ENCODE results near the gene LRRC63. TPM values are rescaled to one million over a fixed set of nuclear protein-coding genes. Genes with fewer than 3 reads are reported as not detected.

LRRC63 gene
- total and polyA plus RNA-seq, 2 donors = 0.46 to 1.2 TPM

DNA sequence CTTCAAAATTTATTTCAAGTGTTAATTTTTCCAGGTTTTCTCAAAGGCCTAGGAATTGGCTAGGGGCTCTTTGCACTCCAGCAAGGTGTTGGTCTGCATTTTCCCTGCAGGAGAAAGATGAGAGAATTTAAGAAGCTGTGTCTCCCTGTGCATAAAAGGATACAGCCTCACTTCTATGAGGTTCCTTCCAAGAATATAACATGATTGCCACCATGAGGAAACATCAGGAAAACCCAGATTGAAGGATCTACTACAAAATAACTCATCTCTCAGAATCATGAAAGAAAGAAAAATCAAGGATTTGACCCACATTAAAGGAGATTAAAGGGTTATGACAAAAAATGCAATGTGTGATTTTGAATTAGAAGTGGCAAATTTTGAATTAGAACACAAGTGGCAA lies 105.4 kb downstream of the LRRC63 start:
- Histone ChIP-seq H3K4me1 (ENCODE audit: control insufficient read depth in 2 of 2, insufficient read depth in 2 of 2, low read length in 2 of 2) (peaks cover 15 to 22% of the 10 kb centered on the region in 2 donors), H3K36me3 (ENCODE audit: control insufficient read depth in 2 of 2, insufficient read depth in 2 of 2, low read length in 1 of 2) (no peaks in the 10 kb centered on the region), H3K27me3 (ENCODE audit: control insufficient read depth in 2 of 2, insufficient read depth in 1 of 2, low read length in 1 of 2) (no peaks in the 10 kb centered on the region), H3K9me3 (ENCODE audit: control insufficient read depth in 2 of 2, insufficient read depth in 1 of 2, low read length in 1 of 2) (no peaks in the 10 kb centered on the region), H3K27ac (ENCODE audit: low read depth in 1 of 2, low read length in 1 of 2) (no peak overlapping the region), H3K4me3 (ENCODE audit: low read length in 2 of 2) (no peak overlapping the region)
- peak in 1 of 9 donors; percentile 36 for DNase-seq (ENCODE audit: low read depth in 6 of 9, low spot score in 9 of 9)

GRCh38 chr13:46318986-46319385 lies 107.3 kb downstream of the LRRC63 start:
- 100% methylated on average over 1 of the region's 1 CpG for WGBS
- Histone ChIP-seq H3K36me3 (ENCODE audit: control insufficient read depth in 2 of 2, insufficient read depth in 2 of 2, low read length in 1 of 2) (no peaks in the 10 kb centered on the region), H3K4me1 (ENCODE audit: control insufficient read depth in 2 of 2, insufficient read depth in 2 of 2, low read length in 2 of 2) (peaks cover 15 to 20% of the 10 kb centered on the region in 2 donors), H3K27ac (ENCODE audit: low read depth in 1 of 2, low read length in 1 of 2) (no peak overlapping the region), H3K9me3 (ENCODE audit: control insufficient read depth in 2 of 2, insufficient read depth in 1 of 2, low read length in 1 of 2) (no peaks in the 10 kb centered on the region), H3K27me3 (ENCODE audit: control insufficient read depth in 2 of 2, insufficient read depth in 1 of 2, low read length in 1 of 2) (no peaks in the 10 kb centered on the region), H3K4me3 (ENCODE audit: low read length in 2 of 2) (no peak overlapping the region)
- no peak for DNase-seq (ENCODE audit: low read depth in 6 of 9, low spot score in 9 of 9)

DNA sequence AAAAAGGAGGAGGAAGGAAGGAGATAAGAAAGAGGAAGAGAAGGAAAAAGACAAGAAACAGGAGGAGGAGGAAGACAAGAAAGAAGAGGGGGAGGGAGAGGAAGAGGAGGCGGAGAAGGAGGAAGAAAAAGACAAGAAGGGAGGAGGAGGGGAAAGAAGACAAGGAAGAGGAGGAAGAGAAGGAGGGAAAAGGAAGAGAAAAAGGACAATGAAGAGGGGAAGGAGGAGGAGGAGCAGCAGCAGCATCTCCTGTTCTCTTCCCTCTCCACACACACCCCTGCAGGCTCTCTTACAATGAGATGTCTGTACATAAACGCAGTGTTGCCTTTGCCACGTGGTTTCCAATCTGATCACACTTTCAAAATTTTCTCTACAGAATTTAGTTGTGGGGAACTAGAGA lies 108.7 kb downstream of the LRRC63 start:
- DNase-seq (ENCODE audit: low read depth in 6 of 9, low spot score in 9 of 9) = no peak
- Histone ChIP-seq H3K36me3 (ENCODE audit: control insufficient read depth in 2 of 2, insufficient read depth in 2 of 2, low read length in 1 of 2) (no peaks in the 10 kb centered on the region), H3K9me3 (ENCODE audit: control insufficient read depth in 2 of 2, insufficient read depth in 1 of 2, low read length in 1 of 2) (no peaks in the 10 kb centered on the region), H3K27me3 (ENCODE audit: control insufficient read depth in 2 of 2, insufficient read depth in 1 of 2, low read length in 1 of 2) (no peaks in the 10 kb centered on the region), H3K4me3 (ENCODE audit: low read length in 2 of 2) (no peak overlapping the region), H3K27ac (ENCODE audit: low read depth in 1 of 2, low read length in 1 of 2) (peak overlapping the region; percentile 70 to 77), H3K4me1 (ENCODE audit: control insufficient read depth in 2 of 2, insufficient read depth in 2 of 2, low read length in 2 of 2) (peaks cover 15 to 20% of the 10 kb centered on the region in 2 donors)
- 67% methylated on average over 3 of the region's 3 CpGs for WGBS

DNA sequence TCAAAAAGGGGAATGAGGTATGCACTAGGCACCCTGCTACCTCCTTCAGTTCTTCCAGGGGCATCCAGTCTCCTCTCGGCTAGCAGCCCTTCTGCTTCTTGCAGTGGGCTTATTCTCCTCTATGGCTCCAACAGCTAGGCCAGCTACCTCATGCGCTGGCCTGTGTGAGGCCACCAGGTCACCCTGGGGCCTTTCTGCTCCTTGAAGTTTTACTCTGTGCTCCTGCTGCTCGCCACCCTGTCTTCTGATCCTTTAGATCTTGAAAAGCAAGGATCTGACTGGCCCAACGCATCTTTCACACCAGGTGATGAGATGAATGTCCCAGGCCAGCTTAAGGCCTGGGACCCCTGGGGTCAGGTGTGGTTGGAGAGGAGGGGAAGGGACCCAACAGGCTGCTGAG lies 109.1 kb downstream of the LRRC63 start:
- peak in 2 of 9 donors; percentile 23 to 57 for DNase-seq (ENCODE audit: low read depth in 6 of 9, low spot score in 9 of 9)
- Histone ChIP-seq H3K36me3 (ENCODE audit: control insufficient read depth in 2 of 2, insufficient read depth in 2 of 2, low read length in 1 of 2) (no peaks in the 10 kb centered on the region), H3K4me1 (ENCODE audit: control insufficient read depth in 2 of 2, insufficient read depth in 2 of 2, low read length in 2 of 2) (peaks cover 15 to 20% of the 10 kb centered on the region in 2 donors), H3K27me3 (ENCODE audit: control insufficient read depth in 2 of 2, insufficient read depth in 1 of 2, low read length in 1 of 2) (no peaks in the 10 kb centered on the region), H3K27ac (ENCODE audit: low read depth in 1 of 2, low read length in 1 of 2) (peak overlapping the region; percentile 70 to 77), H3K4me3 (ENCODE audit: low read length in 2 of 2) (peak overlapping the region in 1 of 2 donors; percentile 28), H3K9me3 (ENCODE audit: control insufficient read depth in 2 of 2, insufficient read depth in 1 of 2, low read length in 1 of 2) (no peaks in the 10 kb centered on the region)
- WGBS = 94% methylated on average over 4 of the region's 4 CpGs

GRCh38 chr13:46321494-46322225 lies 109.9 kb downstream of the LRRC63 start:
- DNase-seq (ENCODE audit: low read depth in 6 of 9, low spot score in 9 of 9) = peak; percentile 55 to 90 (median 81)
- H3K4me3 ChIP-seq (ENCODE audit: low read length in 2 of 2) = peak overlapping the region; percentile 1 to 28
- no peaks in the 10 kb centered on the region for H3K36me3 ChIP-seq (ENCODE audit: control insufficient read depth in 2 of 2, insufficient read depth in 2 of 2, low read length in 1 of 2)
- peaks cover 8 to 18% of the 10 kb centered on the region in 2 donors for H3K4me1 ChIP-seq (ENCODE audit: control insufficient read depth in 2 of 2, insufficient read depth in 2 of 2, low read length in 2 of 2)
- 60% methylated on average over 17 of the region's 17 CpGs for WGBS
- H3K9me3 ChIP-seq (ENCODE audit: control insufficient read depth in 2 of 2, insufficient read depth in 1 of 2, low read length in 1 of 2) = no peaks in the 10 kb centered on the region
- peak overlapping the region; percentile 77 to 86 for H3K27ac ChIP-seq (ENCODE audit: low read depth in 1 of 2, low read length in 1 of 2)
- H3K27me3 ChIP-seq (ENCODE audit: control insufficient read depth in 2 of 2, insufficient read depth in 1 of 2, low read length in 1 of 2) = no peaks in the 10 kb centered on the region

- H3K27me3 ChIP-seq (ENCODE audit: control insufficient read depth in 2 of 2, insufficient read depth in 1 of 2, low read length in 1 of 2) = no peaks in the 10 kb centered on the region
- 96% methylated on average over 5 of the region's 5 CpGs for WGBS
Observed at GRCh38 chr13:46324976-46325375, 113.2 kb downstream of the LRRC63 start.

More at GRCh38 chr13:46324976-46325375, 113.2 kb downstream of the LRRC63 start:
- DNase-seq (ENCODE audit: low read depth in 6 of 9, low spot score in 9 of 9) = no peak
- peaks cover 5 to 14% of the 10 kb centered on the region in 2 donors for H3K4me1 ChIP-seq (ENCODE audit: control insufficient read depth in 2 of 2, insufficient read depth in 2 of 2, low read length in 2 of 2)
- no peak overlapping the region for H3K4me3 ChIP-seq (ENCODE audit: low read length in 2 of 2)
- no peak overlapping the region for H3K27ac ChIP-seq (ENCODE audit: low read depth in 1 of 2, low read length in 1 of 2)
- H3K36me3 ChIP-seq (ENCODE audit: control insufficient read depth in 2 of 2, insufficient read depth in 2 of 2, low read length in 1 of 2) = no peaks in the 10 kb centered on the region
- no peaks in the 10 kb centered on the region for H3K9me3 ChIP-seq (ENCODE audit: control insufficient read depth in 2 of 2, insufficient read depth in 1 of 2, low read length in 1 of 2)

Other genes with a start within 250 kb of the LRRC63 start
- 20.1 TPM for gene ZC3H13, start 159.2 kb upstream of the LRRC63 start, total RNA-seq
- 19.8 TPM for gene ZC3H13, start 159.2 kb upstream of the LRRC63 start, polyA plus RNA-seq
- gene CPB2, start 106.9 kb upstream of the LRRC63 start, total RNA-seq = 0.05 TPM
- gene CPB2, start 106.9 kb upstream of the LRRC63 start, polyA plus RNA-seq = 0.16 TPM
- 596 TPM for gene LCP1, start 29.8 kb upstream of the LRRC63 start, total RNA-seq
- gene LCP1, start 29.8 kb upstream of the LRRC63 start, polyA plus RNA-seq = 181 TPM
- 17.1 TPM for gene RUBCNL, start 175.3 kb downstream of the LRRC63 start, total RNA-seq
- 48.4 TPM for gene RUBCNL, start 175.3 kb downstream of the LRRC63 start, polyA plus RNA-seq

Data from thymus (tissue), 11 donors.